Measurements from ENCODE around the gene SMPD4.

GRCh38 chr2:130150181-130151144, 30.9 kb downstream of the SMPD4 start:
- TF ChIP-seq EZH2 (IDR thresholded peaks at IDR 0.05) (no peak), POLR2AphosphoS5 (IDR thresholded peaks at IDR 0.05; ENCODE audit: borderline replicate concordance, low read depth, low read length) (no peak), FOXP2 (optimal IDR thresholded peaks at IDR 0.05; ENCODE audit: control extremely low read depth, extremely low read length, insufficient read depth) (no peak)
